OCI-LY3 (cell line): ENCODE data around the gene ARMC9.

ENCODE experiments used
- H2AFZ ChIP-seq: fragments of 200-600, 300-600 bp; shearing (Covaris generic); 2 replicates; pipeline ENCODE4 v1.6.0; 2014; ENCODE audit warnings: antibody characterized with exemption, low read depth, low read length
- H3K27ac ChIP-seq: fragments of 200-600, 300-600 bp; sonication (generic); 2 replicates; pipeline ENCODE4 v1.5.1; 2014; ENCODE audit warnings: mild to moderate bottlenecking, low read length, moderate library complexity, mixed read lengths
- H3K27me3 ChIP-seq: fragments of 200-600, 300-600 bp; sonication (generic); 2 replicates; pipeline ENCODE4 v1.6.1; 2014; ENCODE audit warnings: low read depth, low read length, mixed read lengths
- H3K36me3 ChIP-seq: fragments of 200-600, 300-600 bp; sonication (generic); replicated peaks from 2 replicates; pipeline ENCODE3; 2014; ENCODE audit warnings: low read depth, low read length, mixed read lengths
- H3K4me1 ChIP-seq: fragments of 300-600, 200-600 bp; sonication (generic); 2 replicates; pipeline ENCODE4 v1.6.1; 2014; ENCODE audit warnings: low read length, mixed read lengths
- H3K4me2 ChIP-seq: fragments of 200-600, 300-600 bp; sonication (generic); 2 replicates; pipeline ENCODE4 v1.6.1; 2014; ENCODE audit warnings: low read length, mixed read lengths
- H3K4me3 ChIP-seq: fragments of 300-600, 200-600 bp; sonication (generic); 2 replicates; pipeline ENCODE4 v1.5.1; 2014; ENCODE audit warnings: antibody characterized with exemption, mild to moderate bottlenecking, low read length, moderate library complexity
- H3K79me2 ChIP-seq: fragments of 300-600, 200-600 bp; shearing (Covaris generic); 2 replicates; pipeline ENCODE4 v1.6.1; 2014; ENCODE audit warnings: mild to moderate bottlenecking, low read length, mixed read lengths
- H3K9ac ChIP-seq: fragments of 300-600, 200-600 bp; shearing (Covaris generic); 2 replicates; pipeline ENCODE4 v1.6.0; 2014; ENCODE audit warnings: mild to moderate bottlenecking, low read length, moderate library complexity
- H3K9me3 ChIP-seq: fragments of 200-600, 300-600 bp; shearing (Covaris generic); 2 replicates; pipeline ENCODE4 v1.6.1; 2014; ENCODE audit warnings: low read length, mixed read lengths; ENCODE audit not compliant: insufficient read depth
- H4K20me1 ChIP-seq: fragments of 200-600, 300-600 bp; sonication (generic); 2 replicates; pipeline ENCODE4 v1.6.1; 2016; ENCODE audit warnings: low read length, mixed read lengths; ENCODE audit not compliant: insufficient read depth
- EZH2phosphoT487 ChIP-seq: fragments of 200-600 bp; shearing (Covaris generic); IDR thresholded peaks from 2 replicates; pipeline ENCODE4 v1.6.1; 2018; ENCODE audit warnings: antibody characterized with exemption, mixed run types, low read depth
- TF ChIP-seq, protein P1 (sequence below): fragments of 200-600, 300-600 bp; sonication (generic); IDR thresholded peaks from 2 replicates; pipeline ENCODE4 v1.5.1; 2014; ENCODE audit warnings: antibody characterized with exemption, low read length, low read depth

The ARMC9 gene

DNA sequence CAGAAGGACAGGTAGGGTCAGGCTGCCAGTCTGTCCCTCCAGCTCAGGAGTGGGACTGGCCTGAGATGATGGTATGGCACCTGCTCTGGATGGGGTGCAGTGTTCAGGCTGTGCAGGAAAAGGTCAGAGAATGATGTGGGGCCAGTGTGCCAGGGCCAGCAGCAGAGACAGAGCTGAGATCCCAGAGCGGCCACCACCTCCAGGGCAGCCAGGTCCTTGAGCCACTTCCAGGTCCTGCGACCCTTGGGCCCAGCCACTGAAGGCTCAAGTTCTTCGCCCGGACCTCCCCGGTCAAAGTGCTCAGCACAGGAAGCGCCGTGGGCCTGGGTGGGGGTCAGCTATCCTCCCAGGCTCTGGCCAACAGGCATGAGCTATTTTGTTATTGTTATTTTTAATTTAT, 12.1 kb upstream of the ARMC9 start:
- Histone ChIP-seq H3K4me2 (no peak overlapping the region), H3K4me1 (peaks cover 13% of the 10 kb centered on the region), H3K4me3 (no peak overlapping the region), H3K9ac (no peak overlapping the region), H2AFZ (no peak overlapping the region), H3K27ac (no peak overlapping the region), H3K9me3 (no peaks in the 10 kb centered on the region), H4K20me1 (no peaks in the 10 kb centered on the region), H3K79me2 (no peaks in the 10 kb centered on the region), H3K36me3 (no peaks in the 10 kb centered on the region), H3K27me3 (no peaks in the 10 kb centered on the region)
- TF ChIP-seq EZH2phosphoT487 = no peak
- TF ChIP-seq, protein P1, sequence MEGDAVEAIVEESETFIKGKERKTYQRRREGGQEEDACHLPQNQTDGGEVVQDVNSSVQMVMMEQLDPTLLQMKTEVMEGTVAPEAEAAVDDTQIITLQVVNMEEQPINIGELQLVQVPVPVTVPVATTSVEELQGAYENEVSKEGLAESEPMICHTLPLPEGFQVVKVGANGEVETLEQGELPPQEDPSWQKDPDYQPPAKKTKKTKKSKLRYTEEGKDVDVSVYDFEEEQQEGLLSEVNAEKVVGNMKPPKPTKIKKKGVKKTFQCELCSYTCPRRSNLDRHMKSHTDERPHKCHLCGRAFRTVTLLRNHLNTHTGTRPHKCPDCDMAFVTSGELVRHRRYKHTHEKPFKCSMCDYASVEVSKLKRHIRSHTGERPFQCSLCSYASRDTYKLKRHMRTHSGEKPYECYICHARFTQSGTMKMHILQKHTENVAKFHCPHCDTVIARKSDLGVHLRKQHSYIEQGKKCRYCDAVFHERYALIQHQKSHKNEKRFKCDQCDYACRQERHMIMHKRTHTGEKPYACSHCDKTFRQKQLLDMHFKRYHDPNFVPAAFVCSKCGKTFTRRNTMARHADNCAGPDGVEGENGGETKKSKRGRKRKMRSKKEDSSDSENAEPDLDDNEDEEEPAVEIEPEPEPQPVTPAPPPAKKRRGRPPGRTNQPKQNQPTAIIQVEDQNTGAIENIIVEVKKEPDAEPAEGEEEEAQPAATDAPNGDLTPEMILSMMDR = no peak

DNA sequence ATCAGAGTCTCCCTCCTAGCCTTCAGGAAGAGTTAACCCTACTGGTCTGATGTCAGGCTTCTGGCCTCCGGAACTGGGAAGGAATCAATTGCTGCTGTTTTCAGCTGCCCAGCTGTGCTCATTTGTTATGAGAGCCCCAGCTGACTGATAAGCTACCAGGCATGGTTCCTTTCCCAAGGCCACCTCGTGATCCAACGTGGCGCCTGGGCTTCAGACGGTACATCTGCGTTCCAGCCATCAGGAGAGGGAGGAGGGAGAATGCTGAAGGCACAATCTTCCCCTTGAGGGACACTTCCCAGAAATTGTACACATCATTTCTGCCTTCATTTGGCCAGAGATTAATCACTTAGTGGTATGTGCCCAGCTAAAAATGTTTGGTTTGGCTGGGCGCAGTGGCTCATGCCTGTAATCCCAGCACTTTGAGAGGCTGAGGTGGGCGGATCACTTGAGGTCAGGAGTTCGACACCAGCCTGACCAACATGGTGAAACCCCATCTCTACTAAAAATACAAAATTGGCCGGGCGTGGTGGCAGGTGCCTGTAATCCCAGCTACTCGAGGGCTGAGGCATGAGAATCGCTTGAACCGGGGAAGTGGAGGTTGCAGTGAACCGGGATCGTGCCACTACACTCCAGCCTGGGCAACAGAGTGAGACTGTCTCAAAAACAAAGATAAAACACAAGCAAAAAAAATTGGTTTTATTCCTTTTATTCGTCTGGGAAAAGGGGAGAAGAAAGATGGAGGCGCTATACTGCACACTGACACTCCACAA, 10.5 kb upstream of the ARMC9 start:
- Histone ChIP-seq H3K36me3 (no peaks in the 10 kb centered on the region), H3K9ac (no peak overlapping the region), H3K4me2 (no peak overlapping the region), H4K20me1 (no peaks in the 10 kb centered on the region), H3K27ac (no peak overlapping the region), H3K79me2 (no peaks in the 10 kb centered on the region), H2AFZ (no peak overlapping the region), H3K9me3 (no peaks in the 10 kb centered on the region), H3K27me3 (no peaks in the 10 kb centered on the region), H3K4me1 (no peaks in the 10 kb centered on the region), H3K4me3 (no peak overlapping the region)
- TF ChIP-seq EZH2phosphoT487 = no peak
- TF ChIP-seq, protein P1 = no peak

DNA sequence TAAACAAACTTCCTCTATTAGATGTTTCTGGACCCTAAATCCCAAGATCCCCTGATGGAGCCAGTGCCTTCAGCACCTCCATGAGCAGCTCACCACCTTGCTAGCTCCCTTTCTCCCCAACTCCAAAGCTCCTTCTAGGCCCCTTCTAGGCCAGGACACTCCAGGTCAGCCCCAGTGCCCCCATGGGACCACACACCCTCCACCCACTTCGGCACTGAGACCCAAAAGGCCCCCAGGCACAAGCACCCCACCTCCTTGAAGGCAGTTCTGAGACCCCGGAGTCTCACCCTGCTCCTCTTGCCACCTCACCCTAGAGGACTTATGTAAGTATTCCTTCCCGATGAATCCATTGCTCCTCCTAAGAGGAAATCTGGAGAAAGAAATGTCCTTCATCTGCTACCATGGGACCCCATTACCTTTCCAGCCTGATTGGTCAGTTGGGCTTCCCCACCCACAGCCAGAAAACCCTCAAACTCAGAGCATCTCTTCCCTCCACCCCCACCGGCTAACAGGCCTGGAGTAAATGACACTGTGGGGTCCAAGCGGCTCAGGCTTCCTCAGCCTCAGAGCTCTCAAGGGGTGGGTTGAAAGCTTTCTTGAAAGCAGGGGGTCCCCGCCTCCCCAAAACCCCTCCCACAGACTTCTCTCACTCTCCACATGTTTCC, 9.8 kb upstream of the ARMC9 start:
- Histone ChIP-seq H3K36me3 (no peaks in the 10 kb centered on the region), H4K20me1 (no peaks in the 10 kb centered on the region), H3K4me3 (no peak overlapping the region), H3K9me3 (no peaks in the 10 kb centered on the region), H3K27ac (no peak overlapping the region), H3K27me3 (no peaks in the 10 kb centered on the region), H3K4me1 (no peaks in the 10 kb centered on the region), H3K9ac (no peak overlapping the region), H3K79me2 (no peaks in the 10 kb centered on the region), H2AFZ (no peak overlapping the region), H3K4me2 (no peak overlapping the region)
- TF ChIP-seq EZH2phosphoT487 = no peak
- TF ChIP-seq, protein P1 = no peak

DNA sequence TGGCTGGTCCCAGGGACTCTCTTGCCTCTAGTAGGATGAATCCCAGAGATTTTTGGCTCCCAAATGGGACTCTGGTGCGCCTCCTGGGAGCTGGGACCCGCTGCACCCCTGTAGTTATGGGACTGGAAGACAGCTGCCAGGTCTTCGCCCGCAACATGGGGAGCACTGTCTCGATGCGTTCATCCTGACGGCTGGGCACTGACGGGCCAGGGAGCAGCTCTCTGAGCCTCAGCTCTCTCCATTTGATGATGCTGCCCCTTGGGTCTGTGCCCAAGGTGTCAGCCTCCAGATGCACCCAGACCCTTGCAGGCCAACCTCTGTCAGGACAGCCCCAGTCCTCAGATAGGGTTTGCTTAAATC, 9.3 kb upstream of the ARMC9 start:
- no peaks in the 10 kb centered on the region for H3K27me3 ChIP-seq
- H3K4me2 ChIP-seq = no peak overlapping the region
- H4K20me1 ChIP-seq = no peaks in the 10 kb centered on the region
- H3K4me1 ChIP-seq = no peaks in the 10 kb centered on the region
- H3K9ac ChIP-seq = no peak overlapping the region
- no peaks in the 10 kb centered on the region for H3K79me2 ChIP-seq
- no peaks in the 10 kb centered on the region for H3K36me3 ChIP-seq
- no peaks in the 10 kb centered on the region for H3K9me3 ChIP-seq
- no peak overlapping the region for H2AFZ ChIP-seq
- no peak overlapping the region for H3K27ac ChIP-seq
- no peak for TF ChIP-seq EZH2phosphoT487
- TF ChIP-seq, protein P1 = no peak
- H3K4me3 ChIP-seq = no peak overlapping the region
